IMR-90 (cell line): ENCODE results near the gene ALOX15B. TPM values are rescaled to one million over a fixed set of nuclear protein-coding genes. Genes with fewer than 3 reads are reported as not detected.

Experiments used
- ATAC-seq: fragments of 200-7000 bp; cut with Tn5 transposase; 2 replicates; pipeline ENCODE4 v1.9.1; 2020; ENCODE audit warnings: low read depth, mild to moderate bottlenecking, moderate library complexity
- BruUV-seq: library from RNA; stranded (reverse); fragments of 400-500 nt; replicated peaks from 2 replicates; lab custom pipeline; 2021; lab: Mats Ljungman, UMichigan
- CTCF ChIA-PET: fragments of 300-600 bp; formaldehyde crosslinking; extraction: SDS; loops from one replicate; lab custom pipeline; 2021; ENCODE audit warnings: antibody characterized with exemption; lab: Yijun Ruan, JAX
- POLR2A ChIA-PET: fragments of 300-600 bp; sonication (Branson Sonifier 250); formaldehyde crosslinking; loops from one replicate; lab custom pipeline; 2022; ENCODE audit warnings: antibody characterized with exemption; ENCODE audit not compliant: unreplicated experiment; lab: Charles Lee
- DNase-seq: peaks from one replicate; pipeline ENCODE4 v3.0.0; 2013
- H2AFZ ChIP-seq: replicated peaks from 2 replicates; pipeline ENCODE3; 2013; ENCODE audit warnings: low read length, mild to moderate bottlenecking; ENCODE audit not compliant: poor library complexity
- H2AK5ac ChIP-seq: 2 replicates; pipeline ENCODE4 v1.6.1; 2013; ENCODE audit warnings: low read depth, low read length, inconsistent platforms
- H2AK9ac ChIP-seq: replicated peaks from 2 replicates; pipeline ENCODE3; 2013; ENCODE audit warnings: mild to moderate bottlenecking, low read depth, low read length, moderate library complexity; ENCODE audit not compliant: poor library complexity
- H2BK120ac ChIP-seq: 2 replicates; pipeline ENCODE4 v1.6.1; 2013; ENCODE audit warnings: low read depth, low read length, inconsistent platforms
- H2BK15ac ChIP-seq: 3 replicates; pipeline ENCODE4 v1.6.1; 2013; ENCODE audit warnings: low read depth, low read length, inconsistent platforms
- H2BK20ac ChIP-seq: 2 replicates; pipeline ENCODE4 v1.6.1; 2013; ENCODE audit warnings: low read depth, mild to moderate bottlenecking, inconsistent platforms, low read length, moderate library complexity
- H2BK5ac ChIP-seq: 2 replicates; pipeline ENCODE4 v1.6.1; 2013; ENCODE audit warnings: mild to moderate bottlenecking, low read depth, low read length, inconsistent platforms; ENCODE audit not compliant: poor library complexity, severe bottlenecking
- H3K14ac ChIP-seq: replicated peaks from 2 replicates; pipeline ENCODE4 v1.6.1; 2013; ENCODE audit warnings: low read depth, low read length, inconsistent platforms
- H3K18ac ChIP-seq: 2 replicates; pipeline ENCODE4 v1.6.1; 2013; ENCODE audit warnings: low read depth, low read length, control low read depth
- H3K23ac ChIP-seq: 2 replicates; pipeline ENCODE4 v1.6.1; 2013; ENCODE audit warnings: low read depth, low read length, inconsistent platforms
- H3K27ac ChIP-seq: 2 replicates; pipeline ENCODE4 v1.5.1; 2013; ENCODE audit warnings: mild to moderate bottlenecking, control low read depth, low read length; ENCODE audit not compliant: insufficient read depth
- H3K27me3 ChIP-seq: 2 replicates; pipeline ENCODE4 v1.6.1; 2013; ENCODE audit warnings: low read length; ENCODE audit not compliant: control insufficient read depth, insufficient read depth
- H3K36me3 ChIP-seq: 2 replicates; pipeline ENCODE4 v1.6.1; 2013; ENCODE audit warnings: low read length, mixed read lengths; ENCODE audit not compliant: control insufficient read depth, insufficient read depth
- H3K4ac ChIP-seq: 2 replicates; pipeline ENCODE4 v1.6.1; 2013; ENCODE audit warnings: low read depth, low read length, inconsistent platforms
- H3K4me1 ChIP-seq: 2 replicates; pipeline ENCODE4 v1.6.1; 2013; ENCODE audit warnings: low read length, mixed read lengths; ENCODE audit not compliant: control insufficient read depth, insufficient read depth
- H3K4me2 ChIP-seq: 2 replicates; pipeline ENCODE4 v1.6.1; 2013; ENCODE audit warnings: low read depth, mild to moderate bottlenecking, control low read depth, low read length, moderate library complexity
- H3K4me3 ChIP-seq: 2 replicates; pipeline ENCODE4 v1.5.1; 2013; ENCODE audit warnings: low read depth, mild to moderate bottlenecking, control low read depth, low read length, moderate library complexity; ENCODE audit not compliant: insufficient read depth
- H3K56ac ChIP-seq: 2 replicates; pipeline ENCODE4 v1.6.1; 2013; ENCODE audit warnings: low read length, inconsistent platforms; ENCODE audit not compliant: insufficient read depth; ENCODE audit errors: extremely low read depth
- H3K79me1 ChIP-seq, 2 experiments: 2 replicates each; pipeline ENCODE4 v1.6.1; 2013; ENCODE audit warnings: low read length in 2 of 2, inconsistent platforms in 1 of 2, low read depth in 1 of 2
- H3K9ac ChIP-seq: 2 replicates; pipeline ENCODE4 v1.6.1; 2013; ENCODE audit warnings: low read depth, low read length, control low read depth
- H3K9me1 ChIP-seq: 2 replicates; pipeline ENCODE4 v1.6.1; 2013; ENCODE audit warnings: low read length, inconsistent platforms; ENCODE audit not compliant: insufficient read depth
- H3K9me3 ChIP-seq: 2 replicates; pipeline ENCODE4 v1.6.1; 2013; ENCODE audit warnings: low read length; ENCODE audit not compliant: control insufficient read depth, insufficient read depth
- H4K20me1 ChIP-seq: 2 replicates; pipeline ENCODE4 v1.6.1; 2013; ENCODE audit warnings: low read length, inconsistent platforms; ENCODE audit not compliant: insufficient read depth
- H4K5ac ChIP-seq: 2 replicates; pipeline ENCODE4 v1.6.1; 2013; ENCODE audit warnings: mild to moderate bottlenecking, low read depth, low read length, control low read depth
- H4K8ac ChIP-seq, 2 experiments: 2 replicates each; pipeline ENCODE4 v1.6.1; 2013; ENCODE audit warnings: low read depth in 2 of 2, low read length in 2 of 2, control low read depth in 1 of 2, inconsistent platforms in 1 of 2
- H4K91ac ChIP-seq: 2 replicates; pipeline ENCODE4 v1.6.1; 2013; ENCODE audit warnings: low read depth, low read length, inconsistent platforms; ENCODE audit not compliant: insufficient read depth
- BHLHE40 ChIP-seq: fragments of 150-350 bp; IDR thresholded peaks from 2 replicates; pipeline ENCODE4 v1.6.1; 2016; ENCODE audit warnings: mild to moderate bottlenecking, low read depth, low read length
- CEBPB ChIP-seq: IDR thresholded peaks from 2 replicates; pipeline ENCODE4 v1.6.1; 2012; ENCODE audit warnings: low read depth, low read length, improper control_type of control experiment
- CHD1 ChIP-seq: IDR thresholded peaks from 2 replicates; pipeline ENCODE4 v1.6.1; 2012; ENCODE audit warnings: low read depth, low read length, improper control_type of control experiment
- FOS ChIP-seq: fragments of 150-350 bp; IDR thresholded peaks from 2 replicates; pipeline ENCODE4 v1.6.1; 2016; ENCODE audit warnings: low read depth, low read length
- MAFK ChIP-seq: IDR thresholded peaks from 2 replicates; pipeline ENCODE4 v1.6.1; 2012; ENCODE audit warnings: low read depth, low read length, improper control_type of control experiment
- MAZ ChIP-seq: IDR thresholded peaks from 2 replicates; pipeline ENCODE4 v1.6.1; 2012; ENCODE audit warnings: low read depth, mild to moderate bottlenecking, low read length, improper control_type of control experiment, moderate library complexity, borderline replicate concordance
- MXI1 ChIP-seq: IDR thresholded peaks from 2 replicates; pipeline ENCODE4 v1.6.1; 2012; ENCODE audit warnings: low read depth, mild to moderate bottlenecking, low read length, moderate library complexity, borderline replicate concordance
- NFE2L2 ChIP-seq: fragments of 150-350 bp; IDR thresholded peaks from 2 replicates; pipeline ENCODE4 v1.6.1; 2016; ENCODE audit warnings: low read depth, mild to moderate bottlenecking, low read length
- POLR2A ChIP-seq: IDR thresholded peaks from 2 replicates; pipeline ENCODE4 v1.6.1; 2012; ENCODE audit warnings: mild to moderate bottlenecking, low read depth, low read length
- WGBS, 2 experiments: methylation state at CpG; one replicate each; pipeline versions ENCODE4 v1.1.5 to v1.1.7; 2013; ENCODE audit warnings: missing lambda C conversion rate in 2 of 2; ENCODE audit not compliant: insufficient read length in 1 of 2; ENCODE audit errors: extremely low coverage in 2 of 2; 5-methylcytosine and 5-hydroxymethylcytosine counted together
- dilution Hi-C: fragments of 300-500 bp; cut with HindIII; formaldehyde crosslinking; loops from one replicate; pipeline ENCODE4 v1.14.3; 2018; ENCODE audit warnings: low sequenced_read_pairs; ENCODE audit not compliant: unreplicated experiment
- in situ Hi-C: fragments of 300-500 bp; cut with MboI; formaldehyde crosslinking; loops from 3 replicates; pipeline ENCODE4 v1.14.3; 2019; ENCODE audit warnings: low sequenced_read_pairs, inconsistent platforms, mixed read lengths
- intact Hi-C: fragments of 100-400 bp; cut with micrococcal nuclease; formaldehyde crosslinking; loops from 2 replicates; pipeline ENCODE4 v1.10.0; 2022
- polyA plus RNA-seq, 3 experiments: library from polyadenylated mRNA; depleted of rRNA; stranded (reverse); fragments of >200 nt; gene quantifications; 2 replicates each; pipeline ENCODE4 v1.2.3, GENCODE V29; 2012; ENCODE audit warnings: low replicate concordance in 1 of 3
- total RNA-seq: library from RNA; depleted of rRNA; stranded (reverse); fragments of >200 nt; gene quantifications from 2 replicates; pipeline ENCODE4 v1.2.3, GENCODE V29; 2012
- TF ChIP-seq, protein P1 (sequence below): conservative IDR thresholded peaks from 2 replicates; pipeline ENCODE4 v1.5.1; 2012; ENCODE audit warnings: mild to moderate bottlenecking, low read depth, low read length, improper control_type of control experiment
- TF ChIP-seq, protein P2 (sequence below): fragments of 150-350 bp; IDR thresholded peaks from 2 replicates; pipeline ENCODE4 v1.6.1; 2017; ENCODE audit warnings: mild to moderate bottlenecking, antibody characterized with exemption, low read length, low read depth

ALOX15B gene
- total and polyA plus RNA-seq, 2 of the 4 experiments (the other 2 are of a cell fraction): not detected

DNA sequence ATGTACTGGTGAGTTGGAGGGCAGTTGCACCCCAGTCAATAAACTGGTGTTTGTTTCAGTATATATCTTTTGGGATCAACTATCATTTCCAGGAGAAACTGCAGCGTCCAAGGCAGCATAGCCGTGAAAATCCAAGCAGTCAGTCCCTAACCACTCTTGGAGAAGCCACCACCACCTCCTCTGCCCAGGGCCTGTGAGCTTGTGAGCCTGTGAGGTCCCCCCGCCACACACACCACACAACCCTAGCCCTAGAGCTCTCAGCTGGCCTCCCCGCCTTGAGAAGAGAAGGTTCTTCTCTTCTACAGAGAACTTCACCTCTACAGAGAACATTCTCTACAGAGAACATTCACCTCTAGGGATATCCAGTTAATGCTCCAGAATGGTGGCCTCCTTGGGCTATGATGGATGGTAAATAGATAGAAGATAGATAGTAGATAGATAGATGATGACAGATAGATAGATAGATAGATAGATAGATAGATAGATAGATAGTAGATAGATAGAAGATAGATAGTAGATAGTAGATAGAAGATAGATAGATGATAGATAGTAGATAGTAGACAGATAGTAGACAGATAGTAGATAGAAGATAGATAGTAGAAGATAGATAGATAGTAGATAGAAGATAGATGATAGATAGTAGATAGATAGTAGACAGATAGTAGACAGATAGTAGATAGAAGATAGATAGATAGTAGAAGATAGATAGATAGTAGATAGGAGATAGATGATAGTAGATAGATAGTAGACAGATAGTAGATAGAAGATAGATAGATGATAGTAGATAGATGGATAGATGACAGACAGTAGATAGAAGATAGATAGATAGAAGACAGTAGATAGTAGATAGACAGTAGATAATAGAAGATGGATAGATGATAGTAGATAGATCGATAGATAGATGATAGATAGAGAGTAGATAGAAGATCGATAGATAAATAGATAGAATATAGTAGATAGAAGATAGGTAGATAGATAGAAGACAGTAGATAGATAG is 13.7 kb downstream of the ALOX15B start (continued):
- TF ChIP-seq, protein P1, sequence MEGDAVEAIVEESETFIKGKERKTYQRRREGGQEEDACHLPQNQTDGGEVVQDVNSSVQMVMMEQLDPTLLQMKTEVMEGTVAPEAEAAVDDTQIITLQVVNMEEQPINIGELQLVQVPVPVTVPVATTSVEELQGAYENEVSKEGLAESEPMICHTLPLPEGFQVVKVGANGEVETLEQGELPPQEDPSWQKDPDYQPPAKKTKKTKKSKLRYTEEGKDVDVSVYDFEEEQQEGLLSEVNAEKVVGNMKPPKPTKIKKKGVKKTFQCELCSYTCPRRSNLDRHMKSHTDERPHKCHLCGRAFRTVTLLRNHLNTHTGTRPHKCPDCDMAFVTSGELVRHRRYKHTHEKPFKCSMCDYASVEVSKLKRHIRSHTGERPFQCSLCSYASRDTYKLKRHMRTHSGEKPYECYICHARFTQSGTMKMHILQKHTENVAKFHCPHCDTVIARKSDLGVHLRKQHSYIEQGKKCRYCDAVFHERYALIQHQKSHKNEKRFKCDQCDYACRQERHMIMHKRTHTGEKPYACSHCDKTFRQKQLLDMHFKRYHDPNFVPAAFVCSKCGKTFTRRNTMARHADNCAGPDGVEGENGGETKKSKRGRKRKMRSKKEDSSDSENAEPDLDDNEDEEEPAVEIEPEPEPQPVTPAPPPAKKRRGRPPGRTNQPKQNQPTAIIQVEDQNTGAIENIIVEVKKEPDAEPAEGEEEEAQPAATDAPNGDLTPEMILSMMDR: no peak

DNA sequence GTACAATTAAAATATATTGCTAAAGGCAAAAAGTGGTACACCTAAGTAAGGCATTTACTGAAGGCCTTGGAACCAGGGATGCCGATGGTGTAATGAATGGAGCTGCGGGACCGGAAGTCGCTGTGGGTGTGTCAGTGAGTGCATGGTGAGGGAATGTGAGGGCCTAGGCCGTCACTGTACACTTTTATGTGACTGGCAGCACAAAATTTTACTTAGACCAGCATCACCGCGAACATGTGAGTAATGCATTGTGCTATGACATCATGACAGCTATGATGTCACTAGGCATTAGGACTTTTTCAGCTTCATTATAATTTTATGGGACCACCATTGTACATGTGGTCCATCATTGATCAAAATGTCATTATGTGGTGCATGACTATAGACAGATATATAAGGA is 14.7 kb downstream of the ALOX15B start:
- CTCF ChIA-PET: no interaction called here
- TF ChIP-seq NFE2L2 (no peak), MAFK (no peak), POLR2A (no peak), MAZ (no peak), CHD1 (no peak), MXI1 (no peak), FOS (no peak), BHLHE40 (no peak), CEBPB (no peak)
- TF ChIP-seq, protein P1: no peak
- TF ChIP-seq, protein P2, sequence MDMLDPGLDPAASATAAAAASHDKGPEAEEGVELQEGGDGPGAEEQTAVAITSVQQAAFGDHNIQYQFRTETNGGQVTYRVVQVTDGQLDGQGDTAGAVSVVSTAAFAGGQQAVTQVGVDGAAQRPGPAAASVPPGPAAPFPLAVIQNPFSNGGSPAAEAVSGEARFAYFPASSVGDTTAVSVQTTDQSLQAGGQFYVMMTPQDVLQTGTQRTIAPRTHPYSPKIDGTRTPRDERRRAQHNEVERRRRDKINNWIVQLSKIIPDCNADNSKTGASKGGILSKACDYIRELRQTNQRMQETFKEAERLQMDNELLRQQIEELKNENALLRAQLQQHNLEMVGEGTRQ: no peak

More for the DNA sequence above, 14.7 kb downstream of the ALOX15B start:
- H3K9me1 ChIP-seq: no peaks in the 10 kb centered on the region
- H3K9me3 ChIP-seq: no peaks in the 10 kb centered on the region
- peaks cover 33% of the 10 kb centered on the region for H3K27me3 ChIP-seq
- H3K23ac ChIP-seq: no peak overlapping the region
- no peak overlapping the region for H3K56ac ChIP-seq
- H4K91ac ChIP-seq: no peak overlapping the region
- no peak overlapping the region for H3K4me2 ChIP-seq
- H2BK20ac ChIP-seq: no peak overlapping the region
- no peak overlapping the region for H3K4ac ChIP-seq
- 90% methylated on average over 5 of the region's 7 CpGs; no CpG with 5 or more reads in 1 of the 2 experiments for WGBS, 2 experiments
- H3K4me3 ChIP-seq: no peak overlapping the region
- dilution Hi-C loops: no loop called here
- no peaks in the 10 kb centered on the region for H3K36me3 ChIP-seq
- no peaks in the 10 kb centered on the region for H3K79me1 ChIP-seq
- H2BK120ac ChIP-seq: no peak overlapping the region
- intact Hi-C loops: no loop called here
- no peaks in the 10 kb centered on the region for H4K20me1 ChIP-seq
- H3K9ac ChIP-seq: no peak overlapping the region
- POLR2A ChIA-PET: no interaction called here
- H4K8ac ChIP-seq: no peak overlapping the region
- ATAC-seq (no peak), DNase-seq (no peak)
- no peak overlapping the region for H2AFZ ChIP-seq
- in situ Hi-C loops: no loop called here
- H2BK5ac ChIP-seq: no peak overlapping the region
- no peak overlapping the region for H3K18ac ChIP-seq
- no TSS peak for BruUV-seq
- H3K4me1 ChIP-seq: peaks cover 2% of the 10 kb centered on the region; the same call in 1 of the 2 replicates
- no peak overlapping the region for H3K14ac ChIP-seq
- H4K5ac ChIP-seq: no peak overlapping the region
- H2AK5ac ChIP-seq: no peak overlapping the region
- H2AK9ac ChIP-seq: no peak overlapping the region
- no peak overlapping the region for H2BK15ac ChIP-seq
- H3K27ac ChIP-seq: no peak overlapping the region
